HG03135 (cell line): ENCODE data around the gene ELOVL1.
"Not testable (repeated sequence)": the region's sequence is repeated elsewhere in the genome, so short reads cannot be mapped to it uniquely, and the experiment has no call there.

Source experiments
- ATAC-seq: cut with Tn5 transposase; IDR thresholded peaks from one replicate; pipeline ENCODE4 v1.9.1; 2021; ENCODE audit warnings: mild to moderate bottlenecking, moderate library complexity; ENCODE audit not compliant: unreplicated experiment

Gene ELOVL1

GRCh38 chr1:43382027-43382779 lies 14.4 kb upstream of the ELOVL1 start:
- no peak for ATAC-seq

GRCh38 chr1:43381612-43382011 lies 13.8 kb upstream of the ELOVL1 start:
- no peak for ATAC-seq

GRCh38 chr1:43379476-43379875 lies 11.7 kb upstream of the ELOVL1 start:
- ATAC-seq: no peak

GRCh38 chr1:43377831-43378230 lies 10.0 kb upstream of the ELOVL1 start:
- no peak for ATAC-seq

- ATAC-seq: no peak
Measured at GRCh38 chr1:43376723-43377235, 9.0 kb upstream of the ELOVL1 start.

GRCh38 chr1:43373066-43373940 lies 5.5 kb upstream of the ELOVL1 start:
- no peak for ATAC-seq

GRCh38 chr1:43372172-43372571 lies 4.4 kb upstream of the ELOVL1 start:
- ATAC-seq: no peak

GRCh38 chr1:43370564-43370963 lies 2.8 kb upstream of the ELOVL1 start:
- no peak for ATAC-seq

GRCh38 chr1:43369779-43370178 lies 2.0 kb upstream of the ELOVL1 start:
- not testable (repeated sequence) for ATAC-seq

- no peak for ATAC-seq
Measured at GRCh38 chr1:43368646-43369020, 822 bp upstream of the ELOVL1 start.

- ATAC-seq: peak; percentile 33
Measured at GRCh38 chr1:43367026-43367903, 546 bp downstream of the ELOVL1 start.

- ATAC-seq: no peak
Measured at GRCh38 chr1:43366601-43367025, 1.2 kb downstream of the ELOVL1 start.

- no peak for ATAC-seq
Measured at GRCh38 chr1:43366179-43366578, 1.6 kb downstream of the ELOVL1 start.

GRCh38 chr1:43365678-43366077 lies 2.1 kb downstream of the ELOVL1 start:
- ATAC-seq: no peak

- no peak for ATAC-seq
Measured at GRCh38 chr1:43363935-43364525, 3.8 kb downstream of the ELOVL1 start.

GRCh38 chr1:43363283-43363934 lies 4.4 kb downstream of the ELOVL1 start:
- no peak for ATAC-seq

GRCh38 chr1:43360616-43361015 lies 7.2 kb downstream of the ELOVL1 start:
- ATAC-seq: no peak

GRCh38 chr1:43359696-43360095 lies 8.1 kb downstream of the ELOVL1 start:
- no peak for ATAC-seq

GRCh38 chr1:43358746-43359693 lies 8.8 kb downstream of the ELOVL1 start, which contains the start of gene CDC20:
CDC20 (plus strand) TSS chr1:43358981; CDS start chr1:43359216, 235 bp downstream.
- peak; percentile 94 for ATAC-seq
